Hematopoietic multipotent progenitor cell treated with erythropoietin and hydrocortisone succinate and interleukin-3 and kit ligand, for 17 days (in vitro differentiated cells): ENCODE data around the gene C1orf21.

Source experiments
- DNase-seq: peaks from one replicate; pipeline ENCODE4 v3.0.0-alpha.2; 2015; ENCODE audit warnings: low spot score

The C1orf21 gene

GRCh38 chr1:184555665-184556641 is 169.1 kb downstream of the C1orf21 start:
- DNase-seq = no peak

GRCh38 chr1:184556665-184557064 is 169.8 kb downstream of the C1orf21 start:
- no peak for DNase-seq

- DNase-seq = no peak
Measured at GRCh38 chr1:184557423-184558347, 170.9 kb downstream of the C1orf21 start.

GRCh38 chr1:184558691-184559090 is 171.9 kb downstream of the C1orf21 start:
- no peak for DNase-seq

- DNase-seq = no peak
Measured at GRCh38 chr1:184559117-184559713, 172.4 kb downstream of the C1orf21 start.

- no peak for DNase-seq
Measured at GRCh38 chr1:184562806-184563205, 176.0 kb downstream of the C1orf21 start.

GRCh38 chr1:184563308-184563707 is 176.5 kb downstream of the C1orf21 start:
- DNase-seq = no peak

GRCh38 chr1:184567009-184567408 is 180.2 kb downstream of the C1orf21 start:
- no peak for DNase-seq

GRCh38 chr1:184567637-184568036 is 180.8 kb downstream of the C1orf21 start:
- DNase-seq = no peak

GRCh38 chr1:184568148-184568547 is 181.3 kb downstream of the C1orf21 start:
- no peak for DNase-seq

GRCh38 chr1:184569106-184569505 is 182.3 kb downstream of the C1orf21 start:
- DNase-seq = no peak

GRCh38 chr1:184574588-184574987 is 187.8 kb downstream of the C1orf21 start:
- no peak for DNase-seq

GRCh38 chr1:184576822-184577221 is 190.0 kb downstream of the C1orf21 start:
- no peak for DNase-seq

GRCh38 chr1:184577319-184577718 is 190.5 kb downstream of the C1orf21 start:
- no peak for DNase-seq

- DNase-seq = no peak
Measured at GRCh38 chr1:184582411-184582810, 195.6 kb downstream of the C1orf21 start.

GRCh38 chr1:184583849-184584248 is 197.0 kb downstream of the C1orf21 start:
- DNase-seq = no peak

- no peak for DNase-seq
Measured at GRCh38 chr1:184588701-184589100, 201.9 kb downstream of the C1orf21 start.

GRCh38 chr1:184590163-184590750 is 203.4 kb downstream of the C1orf21 start:
- DNase-seq = no peak

- no peak for DNase-seq
Measured at GRCh38 chr1:184593597-184593996, 206.8 kb downstream of the C1orf21 start.

GRCh38 chr1:184595596-184595995 is 208.8 kb downstream of the C1orf21 start:
- no peak for DNase-seq

GRCh38 chr1:184596950-184597645 is 210.3 kb downstream of the C1orf21 start:
- DNase-seq = no peak
